CD4-positive, alpha-beta T cell treated with Interleukin-4 for 1 hour (primary cell): ENCODE results near the gene LMX1A.

Experiments used
- DNase-seq, 2 donors: peaks; one replicate each; pipeline ENCODE4 v3.0.0-alpha.2; 2020 to 2022

Gene LMX1A

DNA sequence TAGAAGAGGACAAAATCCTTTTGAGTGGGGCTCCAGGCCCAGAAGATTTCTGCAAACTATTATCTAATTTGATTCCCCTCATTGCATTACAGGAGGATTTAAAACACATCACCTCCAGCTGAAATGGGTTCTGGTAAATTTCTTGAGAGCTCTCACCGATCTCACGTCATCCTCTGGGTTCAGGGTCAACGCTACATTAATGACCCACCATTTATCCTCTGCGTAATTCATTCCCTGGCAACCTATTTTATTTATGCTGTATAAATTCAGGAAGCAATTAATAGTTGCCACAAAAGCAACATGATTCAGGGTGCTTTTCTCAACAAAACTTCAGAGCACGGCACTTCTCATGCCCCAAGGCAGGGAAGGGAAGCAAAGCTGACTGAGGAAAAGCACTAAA, 38.9 kb downstream of the LMX1A start:
- DNase-seq: no peak

GRCh38 chr1:165316153-165316772, 40.3 kb downstream of the LMX1A start:
- no peak for DNase-seq

- no peak for DNase-seq
Observed at GRCh38 chr1:165315481-165315880, 41.0 kb downstream of the LMX1A start.

GRCh38 chr1:165313903-165314302, 42.6 kb downstream of the LMX1A start:
- DNase-seq: no peak

DNA sequence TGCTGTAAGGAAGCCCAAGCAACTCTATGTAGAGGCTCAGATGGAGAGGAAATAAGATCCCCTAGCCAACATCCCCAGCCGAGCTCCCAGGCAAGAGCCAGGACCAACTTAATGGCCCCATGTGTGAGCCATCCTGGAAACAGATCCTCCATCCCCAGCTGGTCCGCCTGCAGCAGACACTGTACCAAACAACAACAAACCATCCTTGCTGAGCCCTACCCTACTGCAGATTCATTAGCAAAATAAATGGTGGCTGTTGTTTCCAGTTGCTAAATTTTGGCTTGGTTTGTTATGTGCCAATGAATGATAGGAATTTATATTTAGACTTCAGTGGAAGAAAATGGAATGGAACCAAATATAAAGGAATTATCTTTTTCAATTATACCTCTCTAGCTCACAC, 43.9 kb downstream of the LMX1A start:
- DNase-seq: no peak

DNA sequence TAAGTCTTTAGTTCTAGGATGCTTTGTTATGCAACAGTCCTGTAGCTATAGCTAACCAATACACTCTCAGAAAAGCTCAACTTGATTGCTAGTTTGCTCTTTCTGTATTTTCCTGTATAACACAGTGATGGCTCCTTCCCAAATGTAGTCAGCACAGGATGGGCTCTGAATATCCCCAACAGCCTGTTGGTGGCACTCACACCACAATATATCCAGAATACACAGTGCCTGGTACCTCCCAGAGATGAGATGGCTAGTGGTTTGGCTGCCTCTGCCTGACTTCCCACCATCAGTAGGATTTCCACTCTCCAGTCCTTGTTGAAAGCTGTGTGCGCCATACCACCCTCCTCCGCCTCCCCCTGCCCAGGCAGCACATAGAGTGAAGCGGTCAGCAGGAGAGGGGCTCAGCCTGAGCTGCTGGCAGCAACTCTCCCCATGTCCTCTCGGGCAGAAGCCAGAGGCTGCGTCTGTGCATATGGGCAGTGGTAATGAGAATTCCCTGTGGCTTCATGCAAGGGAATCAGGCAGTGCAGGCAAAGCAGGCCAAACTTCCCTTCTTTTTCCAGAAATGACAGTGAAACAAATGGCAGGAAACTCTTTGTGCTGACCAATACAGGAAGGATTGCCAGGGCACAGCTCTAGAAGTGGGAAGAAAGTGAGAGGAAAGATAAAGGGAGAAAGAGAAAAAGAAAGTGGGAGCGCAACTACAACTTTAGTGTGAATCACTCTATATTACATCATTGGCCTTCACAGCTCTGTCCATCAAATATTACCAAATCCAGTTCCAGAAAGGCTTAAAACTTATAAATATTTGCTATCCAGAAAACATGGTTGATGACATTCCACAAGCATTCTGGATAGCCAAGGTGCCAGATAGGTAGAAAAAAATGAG, 49.7 kb downstream of the LMX1A start:
- no peak for DNase-seq

- no peak for DNase-seq
Observed at GRCh38 chr1:165303386-165303785, 53.1 kb downstream of the LMX1A start.

GRCh38 chr1:165300400-165300903, 56.1 kb downstream of the LMX1A start:
- DNase-seq: no peak

- DNase-seq: no peak
Observed at GRCh38 chr1:165298203-165298820, 58.2 kb downstream of the LMX1A start.

DNA sequence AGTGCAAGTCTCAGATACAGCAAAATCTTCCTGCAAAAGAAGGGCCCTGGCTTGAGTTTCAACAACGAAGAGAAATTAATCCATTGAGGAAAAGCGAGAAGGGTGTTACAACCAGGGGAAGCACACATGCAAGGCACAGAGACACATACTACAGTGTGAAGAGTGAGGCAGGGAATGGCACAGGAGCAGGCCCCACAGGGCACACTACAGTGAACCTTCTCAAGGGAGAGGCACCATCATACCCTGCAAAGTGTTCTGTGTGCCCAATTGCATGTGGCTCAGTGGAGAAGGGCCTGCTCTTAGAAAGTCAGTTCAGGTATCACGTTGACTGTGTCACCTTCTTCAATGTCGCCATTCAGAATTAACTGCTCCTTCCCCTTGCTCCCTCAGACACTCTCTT, 60.3 kb downstream of the LMX1A start:
- DNase-seq: no peak

DNA sequence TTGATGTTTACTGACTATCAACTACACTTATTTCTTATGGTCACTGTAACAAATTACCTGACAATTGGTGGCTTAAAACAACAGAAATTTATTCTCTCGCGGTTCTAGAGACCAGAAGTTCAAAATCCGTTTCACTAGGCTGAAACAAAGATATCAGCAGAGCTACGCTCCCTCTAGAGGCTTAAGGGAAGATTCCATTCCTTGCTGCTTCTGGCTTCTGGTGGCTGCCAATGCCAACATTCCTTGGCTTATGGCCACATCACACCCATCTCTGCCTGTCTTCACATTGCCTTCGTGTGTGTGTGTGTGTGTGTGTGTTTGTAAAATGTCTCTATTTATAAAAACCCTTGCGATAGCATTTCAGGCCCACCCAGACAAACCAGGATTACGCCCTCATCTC, 66.4 kb downstream of the LMX1A start:
- DNase-seq: no peak

DNA sequence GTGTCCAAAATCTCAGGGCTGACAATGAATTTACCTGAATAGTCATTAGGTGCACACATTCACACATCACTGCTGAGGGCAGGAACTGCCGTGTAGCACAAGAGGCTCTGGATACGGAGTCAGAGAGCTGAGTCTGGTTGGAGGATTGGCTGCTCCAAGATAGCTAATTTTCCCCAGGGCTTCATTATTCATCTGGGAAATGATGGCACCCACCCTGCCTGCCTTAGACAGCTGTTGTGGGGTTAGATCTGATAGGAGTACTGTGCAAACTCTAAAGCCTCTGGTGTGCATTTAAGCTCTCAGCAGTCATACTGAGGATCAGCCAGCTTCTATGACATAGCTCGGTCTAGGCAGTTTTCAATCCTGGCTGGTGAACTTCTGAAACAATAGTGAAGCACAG, 67.0 kb downstream of the LMX1A start:
- no peak for DNase-seq

GRCh38 chr1:165288350-165289120, 68.0 kb downstream of the LMX1A start:
- DNase-seq: no peak

- no peak for DNase-seq
Observed at GRCh38 chr1:165287781-165288180, 68.7 kb downstream of the LMX1A start.

DNA sequence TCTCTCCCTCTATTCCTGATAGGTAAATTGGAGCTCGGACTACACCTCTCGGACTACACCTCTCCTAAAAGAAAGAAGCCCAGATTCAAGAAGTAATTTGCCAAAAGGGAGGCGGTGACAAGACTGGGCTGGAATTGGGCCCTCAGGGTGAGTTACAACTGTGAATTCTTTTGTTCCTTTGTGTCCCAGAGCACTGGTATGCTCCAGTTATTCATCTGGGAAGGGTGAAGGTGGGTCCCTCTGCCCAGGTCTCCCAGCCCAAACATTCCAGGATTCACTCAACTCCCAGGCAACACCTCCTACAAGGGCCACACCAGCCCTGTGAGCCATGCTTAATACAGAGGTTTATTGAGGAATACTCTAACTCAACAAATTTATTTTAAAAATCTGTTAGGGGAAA, 69.2 kb downstream of the LMX1A start:
- DNase-seq: no peak

GRCh38 chr1:165284454-165284853, 72.1 kb downstream of the LMX1A start:
- DNase-seq: no peak

DNA sequence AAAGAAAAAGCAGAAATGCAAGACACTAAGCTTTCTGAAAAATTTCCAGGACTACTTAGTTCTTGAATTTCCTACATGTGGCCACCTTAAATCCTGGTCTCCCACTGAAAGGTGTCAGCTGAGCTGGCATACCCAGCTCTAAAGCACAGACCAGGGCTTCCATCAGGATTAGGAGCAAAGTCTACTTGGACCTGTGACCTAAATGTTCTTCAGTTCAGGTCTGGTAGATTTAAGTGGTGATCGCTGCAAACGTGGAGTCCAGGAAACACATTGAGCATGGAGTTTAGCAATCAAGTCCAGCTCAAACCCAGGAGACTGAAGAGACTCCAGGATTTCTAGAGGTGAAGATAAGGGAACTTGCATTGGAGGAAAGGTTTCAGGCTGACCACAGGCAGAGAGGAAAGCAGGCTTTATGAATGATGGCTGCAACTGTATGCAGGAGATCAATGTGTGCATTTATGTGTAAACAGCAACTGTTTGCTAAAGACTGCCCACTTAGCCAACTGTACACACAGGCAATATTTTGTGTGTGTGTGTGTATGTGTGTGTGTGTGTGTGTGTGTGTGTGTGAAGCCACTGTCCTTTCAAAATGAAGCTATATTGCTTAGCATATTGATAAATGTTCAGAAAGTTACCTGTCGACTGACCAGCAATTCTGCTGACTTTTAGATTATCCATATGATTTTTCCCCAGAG, 75.2 kb downstream of the LMX1A start:
- no peak for DNase-seq

DNA sequence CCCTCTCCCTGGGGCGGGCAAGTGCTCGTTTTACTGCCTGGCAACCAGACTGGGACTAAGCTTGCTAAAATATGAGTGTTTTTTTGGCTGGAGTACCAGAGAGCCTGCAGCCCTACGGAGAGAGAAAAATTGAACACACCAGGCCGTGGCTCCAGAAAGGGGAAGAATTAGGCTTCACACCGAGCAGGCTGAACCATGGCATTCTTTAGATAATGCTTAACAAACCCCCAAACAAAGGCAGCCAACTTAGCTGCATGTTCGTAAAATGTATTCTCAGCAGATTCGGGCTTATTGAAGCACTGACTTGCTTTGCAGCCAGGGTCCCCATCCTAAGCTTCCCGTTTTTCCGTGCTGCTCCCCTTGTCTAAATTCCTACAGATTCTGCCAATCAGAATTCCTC, 76.6 kb downstream of the LMX1A start:
- no peak for DNase-seq

- no peak for DNase-seq
Observed at GRCh38 chr1:165276314-165276713, 80.2 kb downstream of the LMX1A start.

DNA sequence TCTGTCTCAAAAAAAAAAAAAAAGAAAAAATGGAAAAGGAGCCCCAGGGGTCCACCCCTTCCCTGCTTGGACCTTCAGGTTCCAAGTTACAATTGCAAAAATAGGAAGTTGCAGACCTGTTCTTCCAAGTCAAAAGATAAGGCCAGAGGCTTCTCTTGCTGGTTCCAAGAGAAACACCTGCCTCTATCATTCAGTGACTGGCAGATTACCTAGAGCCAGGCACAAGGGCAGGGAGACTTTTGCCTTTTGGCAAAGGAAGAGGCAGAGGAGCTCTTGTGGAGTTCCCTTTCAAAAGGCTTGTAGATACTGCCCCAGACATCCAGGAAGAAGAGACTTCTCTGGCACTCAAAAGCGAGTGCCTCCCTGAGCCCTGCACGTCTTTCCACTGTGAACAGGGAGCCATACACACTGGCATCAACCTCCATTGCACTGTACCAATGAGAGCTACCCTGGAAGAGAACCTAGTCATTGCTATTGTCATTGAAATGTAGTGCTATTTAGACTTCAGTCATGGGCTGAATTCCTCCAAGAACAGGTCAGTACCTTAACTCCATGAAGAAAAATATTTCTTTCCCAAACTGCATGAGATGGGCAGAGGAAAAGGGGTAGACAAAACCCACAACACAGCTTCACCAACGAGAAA, 91.2 kb downstream of the LMX1A start:
- DNase-seq: no peak

DNA sequence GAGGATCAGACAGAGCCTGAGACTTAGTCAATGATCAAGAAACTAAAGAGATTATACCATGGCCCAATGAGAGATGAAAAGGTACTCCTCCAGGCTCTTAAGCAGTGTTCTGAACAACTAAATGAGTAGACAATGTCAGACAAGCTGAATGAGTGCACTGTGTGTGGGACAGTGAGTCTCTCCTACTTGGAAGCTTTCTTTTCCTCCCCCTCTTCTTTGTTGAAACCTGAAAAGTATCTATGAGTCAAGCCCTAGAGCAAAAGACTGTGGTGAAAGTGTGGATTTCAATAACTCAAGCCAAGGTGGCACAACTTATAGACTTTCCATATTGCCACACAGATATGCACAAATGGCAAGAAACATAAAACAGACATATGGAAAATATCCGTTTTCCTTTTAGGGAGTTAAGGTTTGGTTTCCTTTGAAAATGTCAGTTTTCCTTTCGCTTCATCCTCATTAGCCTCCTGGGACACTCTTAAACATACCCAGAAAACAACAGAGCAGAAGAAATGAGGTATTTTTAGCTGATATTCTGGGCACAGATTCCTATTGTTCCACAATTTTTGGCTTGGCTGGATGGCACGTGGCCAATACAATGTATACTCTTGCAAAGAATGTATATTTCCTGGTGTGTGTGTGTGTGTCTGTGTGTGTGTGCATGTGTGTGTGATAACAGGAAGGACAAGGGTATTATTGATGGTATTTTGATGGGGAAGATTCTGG, 96.6 kb downstream of the LMX1A start:
- DNase-seq: no peak
